Activated naive CD4-positive, alpha-beta T cell treated with anti-CD3 and anti-CD28 coated beads, Interleukin-2, amount 50 U/mL, for 72 hours (primary cell): ENCODE measurements around the gene GPATCH2L. TPM values are rescaled to one million over a fixed set of nuclear protein-coding genes. Genes with fewer than 3 reads are reported as not detected.

Source experiments
- ATAC-seq, 2 donors: fragments of 150-1000 bp; cut with Tn5 transposase; 2 replicates each; pipeline ENCODE4 v1.10.0; 2021; ENCODE audit warnings: mild to moderate bottlenecking in 2 of 2, moderate library complexity in 2 of 2
- DNase-seq, 2 donors: peaks; one replicate each; pipeline ENCODE4 v3.0.0; 2021 to 2022; ENCODE audit warnings: low spot score in 2 of 2
- H3K27ac Mint-ChIP-seq, 2 donors: one replicate each; pipeline ENCODE4 v1.8.0; 2022; ENCODE audit warnings: mild to moderate bottlenecking in 2 of 2, mixed read lengths in 2 of 2
- H3K36me3 Mint-ChIP-seq, 2 donors: one replicate each; pipeline ENCODE4 v1.8.0; 2022; ENCODE audit warnings: mixed read lengths in 2 of 2
- H3K9me3 Mint-ChIP-seq, 2 donors: one replicate each; pipeline ENCODE4 v1.8.0; 2022; ENCODE audit warnings: mixed read lengths in 2 of 2
- total RNA-seq, 2 donors: library from RNA; stranded (reverse); gene quantifications; one replicate each; pipeline ENCODE4 v1.2.3, GENCODE V29; 2022

Gene GPATCH2L
- total RNA-seq, 2 donors from 2014 or later: 58.3 to 75.9 TPM

DNA sequence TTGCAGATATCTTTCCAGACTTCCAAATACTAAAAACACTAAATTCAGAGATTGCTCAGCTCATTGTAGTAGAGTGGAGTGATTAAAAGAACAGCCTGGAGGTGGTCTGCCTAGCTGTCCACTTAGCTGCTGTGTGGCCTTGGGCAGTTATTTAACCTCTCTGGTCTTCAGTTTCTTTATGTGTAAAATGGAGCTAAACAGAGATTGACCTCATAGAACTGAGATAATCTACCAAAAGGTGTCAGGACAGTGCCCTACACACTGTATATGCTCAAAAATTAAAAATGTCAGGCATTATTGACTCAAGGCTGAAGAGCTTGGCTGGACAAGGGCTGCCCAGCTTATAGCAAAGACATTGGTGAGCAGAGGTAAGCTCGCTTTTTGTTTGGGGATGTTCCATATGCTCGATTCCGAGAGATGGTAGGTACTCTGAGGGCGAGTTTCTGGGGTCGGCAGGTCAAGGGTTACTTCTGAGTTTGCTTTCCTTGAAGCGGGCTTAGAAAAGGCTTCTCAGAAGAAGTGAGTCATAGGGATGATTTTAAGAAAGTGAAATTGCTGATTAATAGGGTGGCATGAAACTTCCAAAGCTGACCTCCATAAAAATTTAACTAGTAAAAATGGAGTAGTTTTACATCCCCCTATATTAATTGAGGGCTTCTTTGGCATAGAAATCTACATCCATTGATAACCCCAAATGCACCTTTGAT, 107.5 kb downstream of the GPATCH2L start:
- no peak overlapping the region for H3K27ac Mint-ChIP-seq
- peaks cover 0 to 5% of the 10 kb centered on the region in 2 donors for H3K9me3 Mint-ChIP-seq
- DNase-seq (no peak), ATAC-seq (no peak)
- no peaks in the 10 kb centered on the region for H3K36me3 Mint-ChIP-seq

DNA sequence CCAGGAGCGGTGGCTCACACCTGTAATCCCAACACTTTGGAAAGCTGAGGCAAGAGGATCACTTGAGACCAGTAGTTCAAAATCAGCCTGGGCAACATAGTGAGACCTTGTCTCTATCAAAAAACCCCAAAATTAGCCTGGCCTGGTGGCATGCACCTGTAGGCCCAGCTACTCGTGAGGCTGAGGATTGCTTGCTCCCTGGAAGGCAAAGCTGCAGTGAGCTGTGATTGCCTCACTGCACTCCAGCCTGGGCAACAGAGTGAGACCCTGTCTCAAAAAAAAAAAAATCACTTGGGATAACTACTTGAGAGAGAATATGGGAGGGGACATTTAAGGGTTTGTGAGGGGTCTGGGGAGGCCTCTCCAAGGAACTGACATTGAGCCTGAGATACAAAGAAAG, 109.0 kb downstream of the GPATCH2L start:
- no peaks in the 10 kb centered on the region for H3K36me3 Mint-ChIP-seq
- ATAC-seq (no peak), DNase-seq (no peak)
- H3K9me3 Mint-ChIP-seq: peaks cover 0 to 5% of the 10 kb centered on the region in 2 donors
- H3K27ac Mint-ChIP-seq: no peak overlapping the region

DNA sequence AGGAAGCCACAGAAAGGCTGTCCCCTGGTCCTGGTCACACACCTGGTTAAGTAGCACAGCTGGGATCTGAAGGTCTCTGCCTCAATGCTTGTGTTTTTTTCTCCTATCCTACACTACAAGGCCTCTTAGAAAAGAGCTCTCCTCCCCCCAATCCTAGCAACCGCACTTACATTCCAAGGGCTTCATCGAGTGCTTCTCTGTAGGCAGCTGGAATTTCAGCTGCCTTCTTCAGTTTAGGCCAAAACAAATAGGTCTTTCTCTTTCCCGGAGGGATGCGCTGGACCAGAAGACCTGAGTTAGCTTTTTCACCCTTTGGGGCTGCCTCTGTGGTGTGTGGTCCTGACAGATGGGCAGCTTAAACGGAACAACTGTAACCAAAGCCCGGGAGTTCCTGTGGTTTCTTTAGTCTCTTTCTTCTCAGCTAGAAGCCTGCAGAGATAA, 109.7 kb downstream of the GPATCH2L start:
- no peak overlapping the region for H3K27ac Mint-ChIP-seq
- peaks cover 0 to 5% of the 10 kb centered on the region in 2 donors for H3K9me3 Mint-ChIP-seq
- H3K36me3 Mint-ChIP-seq: peaks cover 0 to 5% of the 10 kb centered on the region in 2 donors
- DNase-seq (no peak), ATAC-seq (no peak)

- ATAC-seq (no peak), DNase-seq (no peak)
- Mint-ChIP-seq H3K27ac (no peak overlapping the region), H3K9me3 (peaks cover 0 to 5% of the 10 kb centered on the region in 2 donors), H3K36me3 (peaks cover 0 to 5% of the 10 kb centered on the region in 2 donors)
Measured at GRCh38 chr14:76262641-76263040, 110.9 kb downstream of the GPATCH2L start.

Other genes with a start within 250 kb of the GPATCH2L start
- gene TGFB3, start 169.9 kb upstream of the GPATCH2L start, total RNA-seq: 1 to 10 TPM; 2.8 to 6.3 TPM
- gene IFT43, start 166.2 kb upstream of the GPATCH2L start, total RNA-seq: 1 to 10 TPM; 6.3 to 9.7 TPM
- gene ESRRB, start 224.2 kb downstream of the GPATCH2L start, total RNA-seq: under 1 TPM; 0.21 to 0.39 TPM